SK-N-SH (cell line): ENCODE measurements around the gene PCCB.

Source experiments
- CHD2 ChIP-seq: fragments of 150-350 bp; IDR thresholded peaks from 2 replicates; pipeline ENCODE4 v1.6.1; 2018; ENCODE audit warnings: low read length; ENCODE audit not compliant: partially characterized antibody
- FOSL2 ChIP-seq: IDR thresholded peaks from 2 replicates; pipeline ENCODE4 v1.4.0; 2012; ENCODE audit warnings: low read depth, mild to moderate bottlenecking, moderate library complexity, borderline replicate concordance
- FOXJ3 ChIP-seq: sonication (generic); formaldehyde crosslinking; IDR thresholded peaks from 2 replicates; pipeline ENCODE4 v1.5.1; 2020; ENCODE audit warnings: mild to moderate bottlenecking, missing genetic modification reagents
- MXI1 ChIP-seq: IDR thresholded peaks from 2 replicates; pipeline ENCODE4 v1.6.1; 2012; ENCODE audit warnings: mild to moderate bottlenecking, low read depth, low read length, improper control_type of control experiment
- NFIC ChIP-seq: IDR thresholded peaks from 2 replicates; pipeline ENCODE4 v1.4.0; 2012; ENCODE audit warnings: borderline replicate concordance
- NRF1 ChIP-seq: IDR thresholded peaks from 2 replicates; pipeline ENCODE4 v1.6.1; 2012; ENCODE audit warnings: low read depth, mild to moderate bottlenecking, low read length
- POLR2AphosphoS5 ChIP-seq: IDR thresholded peaks from 2 replicates; pipeline ENCODE4 v1.6.1; 2012; ENCODE audit warnings: low read depth, low read length
- RCOR1 ChIP-seq: fragments of 150-350 bp; IDR thresholded peaks from 2 replicates; pipeline ENCODE4 v1.6.1; 2017; ENCODE audit warnings: antibody characterized with exemption, low read length
- REST ChIP-seq: IDR thresholded peaks from 2 replicates; pipeline ENCODE4 v1.6.1; 2012; ENCODE audit warnings: mild to moderate bottlenecking, low read depth, low read length, moderate library complexity
- SIN3A ChIP-seq: IDR thresholded peaks from 2 replicates; pipeline ENCODE4 v1.6.1; 2012; ENCODE audit warnings: low read depth, mild to moderate bottlenecking, low read length, moderate library complexity, borderline replicate concordance
- TAF1 ChIP-seq: IDR thresholded peaks from 2 replicates; pipeline ENCODE4 v1.6.1; 2012; ENCODE audit warnings: low read depth, mild to moderate bottlenecking, low read length, moderate library complexity, borderline replicate concordance
- YY1 ChIP-seq: IDR thresholded peaks from 2 replicates; pipeline ENCODE4 v1.4.0; 2012; ENCODE audit warnings: low read depth, mild to moderate bottlenecking
- TF ChIP-seq, protein P1 (sequence below): IDR thresholded peaks from 2 replicates; pipeline ENCODE4 v1.4.0; 2012; ENCODE audit warnings: low read depth
- TF ChIP-seq, protein P2 (sequence below): fragments of 200-600 bp; sonication (generic); IDR thresholded peaks from 2 replicates; pipeline ENCODE4 v1.6.1; 2017; ENCODE audit warnings: antibody characterized with exemption, mild to moderate bottlenecking, moderate library complexity

- TF ChIP-seq POLR2AphosphoS5, result no peak
- TF ChIP-seq RCOR1, result no peak
- TF ChIP-seq YY1, result no peak
- TF ChIP-seq, protein P1, sequence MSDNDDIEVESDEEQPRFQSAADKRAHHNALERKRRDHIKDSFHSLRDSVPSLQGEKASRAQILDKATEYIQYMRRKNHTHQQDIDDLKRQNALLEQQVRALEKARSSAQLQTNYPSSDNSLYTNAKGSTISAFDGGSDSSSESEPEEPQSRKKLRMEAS, result no peak
- TF ChIP-seq, protein P2, sequence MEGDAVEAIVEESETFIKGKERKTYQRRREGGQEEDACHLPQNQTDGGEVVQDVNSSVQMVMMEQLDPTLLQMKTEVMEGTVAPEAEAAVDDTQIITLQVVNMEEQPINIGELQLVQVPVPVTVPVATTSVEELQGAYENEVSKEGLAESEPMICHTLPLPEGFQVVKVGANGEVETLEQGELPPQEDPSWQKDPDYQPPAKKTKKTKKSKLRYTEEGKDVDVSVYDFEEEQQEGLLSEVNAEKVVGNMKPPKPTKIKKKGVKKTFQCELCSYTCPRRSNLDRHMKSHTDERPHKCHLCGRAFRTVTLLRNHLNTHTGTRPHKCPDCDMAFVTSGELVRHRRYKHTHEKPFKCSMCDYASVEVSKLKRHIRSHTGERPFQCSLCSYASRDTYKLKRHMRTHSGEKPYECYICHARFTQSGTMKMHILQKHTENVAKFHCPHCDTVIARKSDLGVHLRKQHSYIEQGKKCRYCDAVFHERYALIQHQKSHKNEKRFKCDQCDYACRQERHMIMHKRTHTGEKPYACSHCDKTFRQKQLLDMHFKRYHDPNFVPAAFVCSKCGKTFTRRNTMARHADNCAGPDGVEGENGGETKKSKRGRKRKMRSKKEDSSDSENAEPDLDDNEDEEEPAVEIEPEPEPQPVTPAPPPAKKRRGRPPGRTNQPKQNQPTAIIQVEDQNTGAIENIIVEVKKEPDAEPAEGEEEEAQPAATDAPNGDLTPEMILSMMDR, result no peak
- no peak for TF ChIP-seq CHD2
- no peak for TF ChIP-seq NFIC
- no peak for TF ChIP-seq FOXJ3 (CRISPR knock-in tag)
- TF ChIP-seq REST, result no peak
- no peak for TF ChIP-seq FOSL2
- TF ChIP-seq TAF1, result no peak
- no peak for TF ChIP-seq SIN3A
- TF ChIP-seq NRF1, result no peak
- TF ChIP-seq MXI1, result no peak
Measured at GRCh38 chr3:136300444-136300843, 50.3 kb downstream of the PCCB start.
